Liver (tissue), 9 donors: Measurements from ENCODE around the gene FCGR1A. TPM values are rescaled to one million over a fixed set of nuclear protein-coding genes. Genes with fewer than 3 reads are reported as not detected.
"Not testable (repeated sequence)": the region's sequence is repeated elsewhere in the genome, so short reads cannot be mapped to it uniquely, and the experiment has no call there.

ENCODE experiments used
- DNase-seq: peaks from one replicate; pipeline ENCODE4 v3.0.0-alpha.2; 2017; ENCODE audit warnings: low spot score
- H3K27ac ChIP-seq, 2 donors: one replicate each; pipeline ENCODE4 v1.7.0; 2013; ENCODE audit warnings: inconsistent platforms in 2 of 2, low read length in 2 of 2, control low read depth in 1 of 2, low read depth in 1 of 2, mild to moderate bottlenecking in 1 of 2
- H3K27me3 ChIP-seq, 4 donors: one replicate each; pipeline versions ENCODE4 v1.6.1 to v1.7.0; 2013; ENCODE audit warnings: low read length in 3 of 4, inconsistent platforms in 1 of 4, mild to moderate bottlenecking in 1 of 4, moderate library complexity in 1 of 4; ENCODE audit not compliant: control insufficient read depth in 4 of 4, insufficient read depth in 4 of 4
- H3K36me3 ChIP-seq, 4 donors: one replicate each; pipeline versions ENCODE4 v1.6.1 to v1.7.0; 2013; ENCODE audit warnings: low read length in 3 of 4, mild to moderate bottlenecking in 3 of 4, low read depth in 1 of 4, moderate library complexity in 1 of 4; ENCODE audit not compliant: control insufficient read depth in 4 of 4, insufficient read depth in 3 of 4
- H3K4me1 ChIP-seq, 4 donors: one replicate each; pipeline versions ENCODE4 v1.6.1 to v1.7.0; 2013; ENCODE audit warnings: low read length in 3 of 4, mild to moderate bottlenecking in 3 of 4, moderate library complexity in 1 of 4; ENCODE audit not compliant: control insufficient read depth in 4 of 4, insufficient read depth in 4 of 4
- H3K4me3 ChIP-seq, 3 donors: one replicate each; pipeline versions ENCODE4 v1.6.1 to v1.7.0; 2013; ENCODE audit warnings: low read length in 3 of 3, control low read depth in 1 of 3, low read depth in 1 of 3, mild to moderate bottlenecking in 1 of 3
- H3K9ac ChIP-seq, 2 donors: one replicate each; pipeline ENCODE4 v1.7.0; 2013; ENCODE audit warnings: low read length in 2 of 2, mild to moderate bottlenecking in 2 of 2, moderate library complexity in 2 of 2, control low read depth in 1 of 2, low read depth in 1 of 2
- H3K9me3 ChIP-seq, 4 donors: one replicate each; pipeline versions ENCODE4 v1.6.1 to v1.7.0; 2013; ENCODE audit warnings: low read length in 3 of 4; ENCODE audit not compliant: control insufficient read depth in 4 of 4
- TAF1 ChIP-seq: conservative IDR thresholded peaks from 2 replicates; pipeline ENCODE4 v1.6.1; 2016; ENCODE audit warnings: antibody characterized with exemption, mild to moderate bottlenecking
- YY1 ChIP-seq: IDR thresholded peaks from 2 replicates; pipeline ENCODE4 v1.6.1; 2016; ENCODE audit warnings: antibody characterized with exemption, mild to moderate bottlenecking
- whole genome bisulfite sequencing: extraction: QIAGEN DNeasy Blood & Tissue Kit; methylation state at CpG from one replicate; pipeline ENCODE4 v1.1.7; 2013; 5-methylcytosine and 5-hydroxymethylcytosine counted together
- polyA plus RNA-seq, 2 donors: library from polyadenylated mRNA; stranded (reverse) in 1 of 2; unstranded in 1 of 2; fragments of 200-250 nt in 1 of 2; fragments of >200 nt in 1 of 2; fragmentation: Nextera tagmentation in 1 of 2; extraction: Ambion mirVana in 1 of 2; gene quantifications; one replicate each; pipeline versions ENCODE4 v1.2.1 to v1.2.3, GENCODE V29; 2013 to 2015
- total RNA-seq, 2 donors: library from RNA; depleted of rRNA; stranded (reverse); fragments of >200 nt; gene quantifications; one replicate each; pipeline ENCODE4 v1.2.3, GENCODE V29; 2014
- donor health status: healthy.
- donor health status: healthy.
- donor health status: healthy.
- donor health status: healthy.
- donor health status: healthy.

FCGR1A gene
- total and polyA plus RNA-seq, 4 donors, result 1.6 to 4.5 (median 3.0) TPM

DNA sequence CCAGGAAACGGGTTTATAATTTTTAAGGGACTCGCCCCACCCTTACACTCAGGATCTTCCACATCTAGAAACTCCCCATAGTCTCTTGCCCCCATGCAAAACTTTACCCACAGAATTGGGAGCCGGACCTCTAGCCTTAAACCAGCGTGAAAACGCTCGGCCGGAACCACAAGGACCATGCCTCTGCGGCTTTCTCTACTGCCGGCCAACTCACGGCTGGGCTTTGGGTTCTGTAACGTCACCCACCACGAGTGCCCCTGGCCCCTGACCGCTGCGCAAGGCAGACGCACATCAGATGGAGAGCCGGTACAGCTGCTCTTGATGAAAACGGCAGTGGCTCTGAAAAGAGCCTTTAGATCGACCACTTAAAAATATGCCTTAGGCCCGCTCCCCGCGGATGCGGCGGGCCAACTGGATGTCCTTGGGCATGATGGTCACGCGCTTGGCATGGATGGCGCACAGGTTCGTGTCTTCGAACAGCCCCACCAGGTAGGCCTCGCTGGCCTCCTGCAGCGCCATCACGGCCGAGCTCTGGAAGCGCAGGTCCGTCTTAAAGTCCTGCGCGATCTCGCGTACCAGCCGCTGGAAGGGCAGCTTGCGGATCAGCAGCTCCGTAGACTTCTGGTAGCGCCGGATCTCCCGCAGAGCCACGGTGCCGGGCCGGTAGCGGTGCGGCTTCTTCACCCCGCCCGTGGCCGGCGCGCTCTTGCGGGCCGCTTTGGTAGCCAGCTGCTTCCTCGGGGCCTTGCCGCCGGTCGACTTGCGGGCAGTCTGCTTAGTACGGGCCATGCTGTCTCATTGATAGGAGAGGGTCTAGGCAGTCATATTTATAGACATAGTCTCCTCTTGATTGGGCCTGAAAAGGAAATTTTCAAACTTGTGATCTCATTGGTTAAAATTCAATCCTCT, 30.7 kb downstream of the FCGR1A start:
- H3K9me3 ChIP-seq, H3K9ac ChIP-seq, H3K36me3 ChIP-seq, H3K27me3 ChIP-seq, H3K4me1 ChIP-seq: not testable (repeated sequence)
- Histone ChIP-seq H3K27ac (peak overlapping the region; percentile 72 to 74), H3K4me3 (peak overlapping the region in 2 of 3 donors; percentile 33 to 39)
- WGBS, result under 1% methylated on average over 43 of the region's 62 CpGs
- DNase-seq, result peak; percentile 72
- TF ChIP-seq YY1, result peak; percentile 36
- TF ChIP-seq TAF1, result peak; percentile 63

- H3K9me3 ChIP-seq, H3K9ac ChIP-seq, H3K4me1 ChIP-seq, H3K27ac ChIP-seq, H3K4me3 ChIP-seq, H3K36me3 ChIP-seq, H3K27me3 ChIP-seq, DNase-seq: not testable (repeated sequence)
- WGBS, result 65% methylated on average over 4 of the region's 5 CpGs
Measured at GRCh38 chr1:149820387-149820786, 37.9 kb downstream of the FCGR1A start.

- not testable (repeated sequence) for H3K27ac ChIP-seq, H3K9me3 ChIP-seq, H3K27me3 ChIP-seq, H3K9ac ChIP-seq, H3K4me3 ChIP-seq, H3K4me1 ChIP-seq, H3K36me3 ChIP-seq, DNase-seq
- WGBS, result no CpG with 5 or more reads among the region's 2 CpGs
Measured at GRCh38 chr1:149826555-149826954, 44.1 kb downstream of the FCGR1A start.

- H3K27ac ChIP-seq, H3K4me3 ChIP-seq, H3K4me1 ChIP-seq, H3K36me3 ChIP-seq, DNase-seq, H3K9ac ChIP-seq, H3K27me3 ChIP-seq, H3K9me3 ChIP-seq: not testable (repeated sequence)
- WGBS, result no CpG with 5 or more reads among the region's 32 CpGs
Measured at GRCh38 chr1:149831764-149832315, 49.3 kb downstream of the FCGR1A start.

- H3K4me1 ChIP-seq, DNase-seq: not testable (repeated sequence)
Measured at GRCh38 chr1:149832316-149833126, 50.0 kb downstream of the FCGR1A start.

DNA sequence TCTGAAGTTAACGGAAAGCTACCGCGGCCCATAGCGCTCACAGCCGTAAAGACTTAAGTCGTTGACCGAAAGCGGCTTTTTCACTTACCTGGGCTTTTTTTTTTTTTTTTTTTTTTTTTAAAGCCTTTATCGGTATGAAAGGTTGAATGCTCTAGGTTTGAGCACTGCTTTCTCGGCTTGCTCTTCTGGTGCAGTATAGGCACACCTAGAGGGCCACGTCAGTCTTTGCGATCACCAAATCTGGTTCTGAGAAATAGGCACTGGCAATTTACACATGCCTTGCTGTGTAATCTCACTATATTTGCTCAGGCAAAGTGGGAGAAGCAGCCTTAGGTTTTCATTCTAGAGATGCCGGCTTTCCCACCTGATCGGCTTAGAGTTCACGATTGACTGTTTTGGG, 50.6 kb downstream of the FCGR1A start:
- not testable (repeated sequence) for H3K27me3 ChIP-seq, H3K27ac ChIP-seq, H3K4me3 ChIP-seq, H3K9ac ChIP-seq, H3K9me3 ChIP-seq, H3K4me1 ChIP-seq, DNase-seq, H3K36me3 ChIP-seq
- WGBS, result no CpG with 5 or more reads among the region's 15 CpGs

More at GRCh38 chr1:149832316-149833126, 50.0 kb downstream of the FCGR1A start:
- not testable (repeated sequence) for H3K9me3 ChIP-seq, H3K27me3 ChIP-seq, H3K27ac ChIP-seq, H3K4me3 ChIP-seq, H3K9ac ChIP-seq, H3K36me3 ChIP-seq
- no CpG with 5 or more reads among the region's 55 CpGs for WGBS

- WGBS, result no CpG with 5 or more reads among the region's 26 CpGs
- not testable (repeated sequence) for H3K4me3 ChIP-seq, H3K36me3 ChIP-seq, H3K9me3 ChIP-seq, H3K27me3 ChIP-seq, H3K9ac ChIP-seq, H3K27ac ChIP-seq, DNase-seq
- H3K4me1 ChIP-seq, result peaks cover 0 to 18% (median 13%) of the 10 kb centered on the region in 4 donors
Measured at GRCh38 chr1:149841149-149841548, 58.7 kb downstream of the FCGR1A start.
